H1 (cell line): ENCODE measurements around the gene NAALADL1. TPM values are rescaled to one million over a fixed set of nuclear protein-coding genes. Genes with fewer than 3 reads are reported as not detected.

Experiments used
- CTCF ChIA-PET: fragments of 300-600 bp; sonication (Branson Sonifier 250); formaldehyde crosslinking; loops from one replicate; lab custom pipeline; 2021; ENCODE audit not compliant: partially characterized antibody; lab: Charles Lee
- POLR2A ChIA-PET: fragments of 300-600 bp; sonication (Branson Sonifier 250); formaldehyde crosslinking; loops from one replicate; lab custom pipeline; 2021; ENCODE audit warnings: inconsistent platforms; ENCODE audit not compliant: partially characterized antibody; lab: Charles Lee
- DNase-seq, 2 experiments: peaks; one replicate each; pipeline versions ENCODE4 v3.0.0 to v3.0.0-alpha.2; 2010 to 2022; ENCODE audit warnings: low spot score in 2 of 2, low read depth in 1 of 2, mixed read lengths in 1 of 2
- FAIRE-seq: peaks from 2 replicates; lab custom pipeline; 2011; peaks lifted over from hg19 to GRCh38; lab: Jason Lieb, UNC
- H2AFZ ChIP-seq: 2 replicates; pipeline ENCODE4 v1.8.1; 2012; ENCODE audit warnings: low read length, inconsistent platforms
- H2AK5ac ChIP-seq: 2 replicates; pipeline ENCODE4 v1.6.1; 2013; ENCODE audit warnings: low read depth, low read length
- H2BK120ac ChIP-seq: replicated peaks from 2 replicates; pipeline ENCODE3; 2013; ENCODE audit warnings: low read depth, low read length, inconsistent platforms
- H2BK12ac ChIP-seq: 2 replicates; pipeline ENCODE4 v1.6.1; 2013; ENCODE audit warnings: low read depth, low read length
- H2BK15ac ChIP-seq: 2 replicates; pipeline ENCODE4 v1.6.1; 2013; ENCODE audit warnings: low read length
- H2BK20ac ChIP-seq: 2 replicates; pipeline ENCODE4 v1.6.1; 2013; ENCODE audit warnings: low read length
- H2BK5ac ChIP-seq: 2 replicates; pipeline ENCODE4 v1.6.1; 2013; ENCODE audit warnings: low read depth, low read length
- H3K14ac ChIP-seq: 2 replicates; pipeline ENCODE4 v1.6.1; 2013; ENCODE audit warnings: inconsistent platforms; ENCODE audit not compliant: insufficient read length
- H3K18ac ChIP-seq: 2 replicates; pipeline ENCODE4 v1.6.1; 2013; ENCODE audit warnings: low read length; ENCODE audit errors: extremely low read depth
- H3K23ac ChIP-seq: 2 replicates; pipeline ENCODE4 v1.6.1; 2013; ENCODE audit warnings: inconsistent platforms; ENCODE audit not compliant: insufficient read length
- H3K23me2 ChIP-seq: 2 replicates; pipeline ENCODE4 v1.6.1; 2013; ENCODE audit warnings: low read depth, low read length
- H3K27ac ChIP-seq: 2 replicates; pipeline ENCODE4 v1.6.1; 2011; ENCODE audit warnings: low read depth, low read length, inconsistent platforms
- H3K27me3 ChIP-seq, 4 experiments: replicated peaks in 1 of 4; 1 replicate in 1 of 4; 2 replicates in 3 of 4; pipeline versions ENCODE4 v1.6.1 to v1.8.1; 2011 to 2013; ENCODE audit warnings: low read length in 3 of 4, mild to moderate bottlenecking in 3 of 4, inconsistent platforms in 2 of 4, mixed read lengths in 2 of 4, moderate library complexity in 1 of 4; ENCODE audit not compliant: control insufficient read depth in 3 of 4, insufficient read depth in 3 of 4; ENCODE audit errors: extremely low read depth in 1 of 4
- H3K36me3 ChIP-seq, 4 experiments: 2 replicates each; pipeline versions ENCODE4 v1.6.1 to v1.8.1; 2011 to 2013; ENCODE audit warnings: mild to moderate bottlenecking in 4 of 4, low read length in 3 of 4, moderate library complexity in 2 of 4, control low read depth in 1 of 4, inconsistent platforms in 1 of 4; ENCODE audit not compliant: insufficient read depth in 4 of 4, control insufficient read depth in 2 of 4
- H3K4ac ChIP-seq: replicated peaks from 2 replicates; pipeline ENCODE3; 2013; ENCODE audit warnings: low read length, low read depth, mixed read lengths, inconsistent platforms; ENCODE audit not compliant: insufficient read length
- H3K4me1 ChIP-seq, 4 experiments: replicated peaks in 1 of 4; 1 replicate in 1 of 4; 2 replicates in 3 of 4; pipeline versions ENCODE4 v1.6.1 to v1.8.1; 2011 to 2013; ENCODE audit warnings: low read length in 3 of 4, inconsistent platforms in 2 of 4, mixed read lengths in 1 of 4; ENCODE audit not compliant: insufficient read depth in 4 of 4, control insufficient read depth in 3 of 4
- H3K4me2 ChIP-seq, 2 experiments: 2 replicates each; pipeline versions ENCODE4 v1.6.1 to v1.8.1; 2011 to 2013; ENCODE audit warnings: low read depth in 2 of 2, low read length in 2 of 2, control low read depth in 1 of 2, inconsistent platforms in 1 of 2, mild to moderate bottlenecking in 1 of 2; ENCODE audit not compliant: insufficient read depth in 1 of 2
- H3K4me3 ChIP-seq, 4 experiments: fragments of 200-600, 300-600 bp in 1 of 4; sonication (generic), shearing (Covaris generic), sonication (Bioruptor Twin) in 1 of 4; 2 replicates each; pipeline versions ENCODE4 v1.5.1 to v1.8.1; 2011 to 2016; ENCODE audit warnings: low read length in 4 of 4, low read depth in 3 of 4, control low read depth in 2 of 4, inconsistent platforms in 2 of 4, mild to moderate bottlenecking in 2 of 4, mixed read lengths in 1 of 4, moderate library complexity in 1 of 4; ENCODE audit not compliant: insufficient read depth in 2 of 4; ENCODE audit errors: extremely low read depth in 1 of 4
- H3K56ac ChIP-seq: replicated peaks from 2 replicates; pipeline ENCODE3; 2013; ENCODE audit warnings: low read depth, mild to moderate bottlenecking, mixed read lengths, low read length, inconsistent platforms; ENCODE audit not compliant: insufficient read length
- H3K79me1 ChIP-seq: 2 replicates; pipeline ENCODE4 v1.6.1; 2013; ENCODE audit warnings: low read depth, low read length, control low read depth
- H3K79me2 ChIP-seq, 2 experiments: 2 replicates each; pipeline versions ENCODE4 v1.6.1 to v1.8.1; 2012 to 2013; ENCODE audit warnings: low read length in 2 of 2, mild to moderate bottlenecking in 2 of 2, inconsistent platforms in 1 of 2; ENCODE audit not compliant: insufficient read depth in 2 of 2, control insufficient read depth in 1 of 2
- H3K9ac ChIP-seq, 4 experiments: replicated peaks in 1 of 4; 1 replicate in 1 of 4; 2 replicates in 3 of 4; pipeline versions ENCODE4 v1.6.1 to v1.8.1; 2011 to 2013; ENCODE audit warnings: low read depth in 3 of 4, low read length in 3 of 4, control low read depth in 2 of 4, mild to moderate bottlenecking in 2 of 4, moderate library complexity in 2 of 4, inconsistent platforms in 1 of 4; ENCODE audit errors: extremely low read depth in 1 of 4
- H3K9me3 ChIP-seq, 2 experiments: 2 replicates each; pipeline versions ENCODE4 v1.6.1 to v1.8.1; 2012 to 2013; ENCODE audit warnings: mild to moderate bottlenecking in 2 of 2, moderate library complexity in 2 of 2, control low read depth in 1 of 2, inconsistent platforms in 1 of 2, low read depth in 1 of 2, low read length in 1 of 2, mixed read lengths in 1 of 2; ENCODE audit not compliant: insufficient read depth in 2 of 2
- H4K20me1 ChIP-seq, 2 experiments: replicated peaks in 1 of 2; 2 replicates each; pipeline versions ENCODE3 to v1.8.1; 2011 to 2013; ENCODE audit warnings: inconsistent platforms in 2 of 2, low read length in 2 of 2, mild to moderate bottlenecking in 1 of 2; ENCODE audit not compliant: insufficient read depth in 2 of 2, control insufficient read depth in 1 of 2
- H4K5ac ChIP-seq: 2 replicates; pipeline ENCODE4 v1.6.1; 2013; ENCODE audit warnings: low read length, low read depth, mixed read lengths, inconsistent platforms; ENCODE audit not compliant: insufficient read length
- H4K8ac ChIP-seq: 2 replicates; pipeline ENCODE4 v1.8.0; 2013; ENCODE audit warnings: mild to moderate bottlenecking, moderate library complexity, low read length, inconsistent platforms; ENCODE audit not compliant: insufficient read depth; ENCODE audit errors: extremely low read depth
- H4K91ac ChIP-seq: replicated peaks from 2 replicates; pipeline ENCODE3; 2013; ENCODE audit warnings: low read length, mixed read lengths, inconsistent platforms; ENCODE audit not compliant: insufficient read length
- SAP30 ChIP-seq: fragments of 300-600 bp; sonication (generic); IDR thresholded peaks from 2 replicates; pipeline ENCODE4 v1.7.1; 2012; ENCODE audit warnings: low read length, moderate library complexity, mild to moderate bottlenecking, inconsistent platforms; ENCODE audit not compliant: insufficient read depth, insufficient replicate concordance
- SIRT6 ChIP-seq: IDR thresholded peaks from one replicate; pipeline ENCODE4 v1.7.1; 2012; ENCODE audit warnings: low read length, inconsistent platforms
- SP4 ChIP-seq: IDR thresholded peaks from 2 replicates; pipeline ENCODE4 v1.6.1; 2012; ENCODE audit warnings: low read length, inconsistent platforms
- WGBS, 2 experiments: shearing (Covaris generic) in 1 of 2; methylation state at CpG; one replicate each; pipeline versions ENCODE4 v1.1.6 to v1.1.7; 2013 to 2015; ENCODE audit warnings: low lambda C conversion rate in 2 of 2, mixed read lengths in 2 of 2, inconsistent platforms in 1 of 2, low coverage in 1 of 2, missing lambda C conversion rate in 1 of 2; ENCODE audit not compliant: insufficient replicate concordance in 2 of 2, insufficient coverage in 1 of 2, insufficient read length in 1 of 2; ENCODE audit errors: extremely low coverage in 1 of 2, missing lambda C conversion rate in 1 of 2; 5-methylcytosine and 5-hydroxymethylcytosine counted together
- polyA plus RNA-seq, 7 experiments: library from polyadenylated mRNA; depleted of rRNA in 3 of 7; stranded (reverse) in 5 of 7; unstranded in 2 of 7; fragments of >200 nt in 5 of 7; fragments of 200-250 nt in 2 of 7; gene quantifications; 1 replicate in 5 of 7; 2 replicates in 1 of 7; 4 replicates in 1 of 7; pipeline versions ENCODE4 v1.2.1 to v1.2.3, GENCODE V29; 2011 to 2013; ENCODE audit warnings: missing spikeins in 2 of 7, mixed read lengths in 2 of 7
- total RNA-seq: library from RNA; stranded (reverse); fragmentation: NEBNext Ultra II Directional; extraction: Animal tissue kit (Norgen Biotek cat#: 25700); gene quantifications from 2 replicates; pipeline ENCODE4 v1.2.1, GENCODE V29; 2021

Gene NAALADL1
- total and polyA plus RNA-seq, 2 of the 8 experiments (the other 6 are each of a cell fraction or from before 2014, with no cell fraction given), result 7.5 to 9.9 TPM

DNA sequence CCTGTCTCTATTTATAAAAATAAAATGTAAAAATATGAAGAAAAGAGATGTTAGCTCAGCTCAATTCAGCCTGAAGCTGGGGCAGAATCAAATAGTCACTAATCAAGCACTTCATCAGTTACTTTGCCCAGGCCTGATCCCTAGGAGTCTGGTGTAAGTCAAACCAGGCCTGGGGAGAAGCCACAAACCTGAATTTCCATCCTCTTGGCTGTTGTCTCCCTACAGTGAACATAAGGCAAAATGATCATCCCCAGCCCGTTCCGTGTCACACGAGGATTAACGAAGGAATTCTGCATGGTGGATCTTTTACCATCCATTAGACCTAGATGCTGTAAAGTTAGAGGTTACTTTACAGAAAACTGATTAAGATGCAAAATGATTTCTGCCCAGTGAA, 6.5 kb upstream of the NAALADL1 start:
- Histone ChIP-seq H3K27me3 (no peaks in the 10 kb centered on the region; a peak in 1 of 7 replicates), H3K4me1 (peaks cover 5 to 23% (median 17%) of the 10 kb centered on the region in 4 experiments), H3K79me2 (no peaks in the 10 kb centered on the region), H4K20me1 (no peaks in the 10 kb centered on the region), H2BK120ac (no peak overlapping the region), H2BK5ac (no peak overlapping the region), H3K14ac (no peak overlapping the region), H4K8ac (no peak overlapping the region), H3K79me1 (no peaks in the 10 kb centered on the region), H4K5ac (no peak overlapping the region), H3K18ac (no peak overlapping the region), H2AFZ (no peak overlapping the region), H2BK15ac (no peak overlapping the region), H3K9ac (no peak overlapping the region), H2BK12ac (no peak overlapping the region), H3K36me3 (no peaks in the 10 kb centered on the region), H3K4me3 (no peak overlapping the region), H3K27ac (no peak overlapping the region), H3K56ac (no peak overlapping the region), H2AK5ac (no peak overlapping the region), H3K9me3 (no peaks in the 10 kb centered on the region), H2BK20ac (no peak overlapping the region), H3K4ac (no peak overlapping the region), H4K91ac (no peak overlapping the region), H3K23me2 (no peaks in the 10 kb centered on the region), H3K4me2 (no peak overlapping the region), H3K23ac (no peak overlapping the region)
- WGBS, 2 experiments, result 96% methylated on average over 4 of the region's 4 CpGs; no CpG with 5 or more reads in 1 of the 2 experiments
- no peak for DNase-seq
- TF ChIP-seq SIRT6 (no peak), SAP30 (no peak), SP4 (no peak)
- ChIA-PET CTCF (interaction anchor here (1.1 to 2.2 kb wide), 5 partner anchors 13 to 196 kb away, joined by 3 to 10 read pairs (median 5); partner anchors contain the start of gene ARL2), POLR2A (interaction anchor here (1.2 to 21.6 kb wide), 7 partner anchors 12 to 187 kb away, joined by 3 to 230 read pairs (median 4); partner anchors contain the start of genes EHD1, TM7SF2, VPS51 and ZNHIT2)
- FAIRE-seq, result no peak
